DOHH2 (cell line): Measurements from ENCODE around the gene FOXG1.

Source experiments
- H3F3A ChIP-seq: fragments of 200-600 bp; sonication (generic), shearing (Covaris generic); 2 replicates; pipeline ENCODE4 v1.6.0; 2016; ENCODE audit warnings: antibody characterized with exemption, mild to moderate bottlenecking; ENCODE audit not compliant: control insufficient read depth, insufficient read depth
- H3K27ac ChIP-seq: fragments of 200-600 bp; sonication (generic); 2 replicates; pipeline ENCODE4 v1.5.1; 2014; ENCODE audit warnings: low read depth, mild to moderate bottlenecking, low read length, moderate library complexity
- H3K27me3 ChIP-seq: fragments of 200-600 bp; sonication (generic); 2 replicates; pipeline ENCODE4 v1.6.1; 2014; ENCODE audit warnings: mild to moderate bottlenecking, low read length, mixed read lengths; ENCODE audit not compliant: control insufficient read depth
- H3K36me3 ChIP-seq: fragments of 200-600 bp; sonication (generic); 2 replicates; pipeline ENCODE4 v1.6.1; 2014; ENCODE audit warnings: mild to moderate bottlenecking, low read length, moderate library complexity, mixed read lengths; ENCODE audit not compliant: control insufficient read depth
- H3K4me1 ChIP-seq: fragments of 200-600 bp; sonication (generic); 2 replicates; pipeline ENCODE4 v1.6.1; 2014; ENCODE audit warnings: mild to moderate bottlenecking, low read length, mixed read lengths; ENCODE audit not compliant: control insufficient read depth
- H3K4me2 ChIP-seq: fragments of 200-600 bp; sonication (generic); 2 replicates; pipeline ENCODE4 v1.6.0; 2014; ENCODE audit warnings: mild to moderate bottlenecking, low read length, moderate library complexity
- H3K4me3 ChIP-seq: fragments of 200-600 bp; sonication (generic); 2 replicates; pipeline ENCODE4 v1.5.1; 2014; ENCODE audit warnings: mild to moderate bottlenecking, low read length, mixed read lengths
- H3K79me2 ChIP-seq: fragments of 200-600 bp; sonication (generic); 2 replicates; pipeline ENCODE4 v1.6.1; 2014; ENCODE audit warnings: mild to moderate bottlenecking, low read length, mixed read lengths; ENCODE audit not compliant: control insufficient read depth
- H3K9me2 ChIP-seq: fragments of 200-600 bp; sonication (generic); replicated peaks from 2 replicates; pipeline ENCODE4 v1.6.1; 2014; ENCODE audit warnings: mild to moderate bottlenecking, low read length, mixed read lengths; ENCODE audit not compliant: control insufficient read depth
- H3K9me3 ChIP-seq: fragments of 200-600 bp; sonication (generic); 2 replicates; pipeline ENCODE4 v1.6.1; 2014; ENCODE audit warnings: antibody characterized with exemption, low read length, mixed read lengths; ENCODE audit not compliant: control insufficient read depth, insufficient read depth
- H4K20me1 ChIP-seq: fragments of 200-600 bp; sonication (generic); 2 replicates; pipeline ENCODE4 v1.6.0; 2014; ENCODE audit warnings: low read depth, mild to moderate bottlenecking, antibody characterized with exemption, low read length, moderate library complexity; ENCODE audit not compliant: control insufficient read depth, insufficient read depth
- CTCF ChIP-seq: fragments of 200-600 bp; sonication (generic); IDR thresholded peaks from one replicate; pipeline ENCODE4 v1.5.1; 2014; ENCODE audit warnings: antibody characterized with exemption, mild to moderate bottlenecking, low read depth, low read length; ENCODE audit not compliant: poor library complexity, severe bottlenecking
- EZH2phosphoT487 ChIP-seq: fragments of 200-600 bp; sonication (generic); IDR thresholded peaks from 2 replicates; pipeline ENCODE4 v1.6.1; 2017; ENCODE audit warnings: borderline replicate concordance, mild to moderate bottlenecking, antibody characterized with exemption, low read length, moderate library complexity, mixed read lengths

The FOXG1 gene

GRCh38 chr14:28765831-28766468 is 637 bp upstream of the FOXG1 start:
- H3K79me2 ChIP-seq, result no peaks in the 10 kb centered on the region
- H3K4me2 ChIP-seq, result no peak overlapping the region
- no peaks in the 10 kb centered on the region for H3F3A ChIP-seq
- no peaks in the 10 kb centered on the region for H3K4me1 ChIP-seq
- no peak overlapping the region for H3K4me3 ChIP-seq
- H3K9me3 ChIP-seq, result peaks cover 14% of the 10 kb centered on the region; the same call in 1 of the 2 replicates
- no peaks in the 10 kb centered on the region for H3K9me2 ChIP-seq
- H3K36me3 ChIP-seq, result no peaks in the 10 kb centered on the region
- no peak for TF ChIP-seq CTCF
- no peak for TF ChIP-seq EZH2phosphoT487
- H3K27me3 ChIP-seq, result no peaks in the 10 kb centered on the region
- no peaks in the 10 kb centered on the region for H4K20me1 ChIP-seq
- H3K27ac ChIP-seq, result no peak overlapping the region

GRCh38 chr14:28767030-28767852 is 654 bp downstream of the FOXG1 start:
- H3K27me3 ChIP-seq, result no peaks in the 10 kb centered on the region
- no peaks in the 10 kb centered on the region for H3K79me2 ChIP-seq
- no peaks in the 10 kb centered on the region for H4K20me1 ChIP-seq
- no peak overlapping the region for H3K4me2 ChIP-seq
- no peaks in the 10 kb centered on the region for H3F3A ChIP-seq
- H3K4me1 ChIP-seq, result no peaks in the 10 kb centered on the region
- no peak overlapping the region for H3K27ac ChIP-seq
- H3K9me2 ChIP-seq, result no peaks in the 10 kb centered on the region
- H3K4me3 ChIP-seq, result no peak overlapping the region
- TF ChIP-seq EZH2phosphoT487, result no peak
- no peak for TF ChIP-seq CTCF
- no peaks in the 10 kb centered on the region for H3K36me3 ChIP-seq
- peaks cover 14% of the 10 kb centered on the region; the same call in 1 of the 2 replicates for H3K9me3 ChIP-seq

- Histone ChIP-seq H3K79me2 (no peaks in the 10 kb centered on the region), H3K9me2 (no peaks in the 10 kb centered on the region), H4K20me1 (no peaks in the 10 kb centered on the region), H3K9me3 (peaks cover 14% of the 10 kb centered on the region; the same call in 1 of the 2 replicates), H3F3A (no peaks in the 10 kb centered on the region), H3K36me3 (no peaks in the 10 kb centered on the region), H3K4me2 (no peak overlapping the region), H3K27me3 (no peaks in the 10 kb centered on the region), H3K4me3 (no peak overlapping the region), H3K27ac (no peak overlapping the region), H3K4me1 (no peaks in the 10 kb centered on the region)
- TF ChIP-seq CTCF (no peak), EZH2phosphoT487 (no peak)
These were observed 1.5 kb downstream of the FOXG1 start for GRCh38 chr14:28767853-28768741.
